HG02678 (cell line): ENCODE results near the gene GGT6.
"Not testable (repeated sequence)": the region's sequence is repeated elsewhere in the genome, so short reads cannot be mapped to it uniquely, and the experiment has no call there.

Source experiments
- ATAC-seq: cut with Tn5 transposase; IDR thresholded peaks from one replicate; pipeline ENCODE4 v1.9.1; 2021; ENCODE audit warnings: mild to moderate bottlenecking, moderate library complexity; ENCODE audit not compliant: unreplicated experiment

The GGT6 gene, protein sequence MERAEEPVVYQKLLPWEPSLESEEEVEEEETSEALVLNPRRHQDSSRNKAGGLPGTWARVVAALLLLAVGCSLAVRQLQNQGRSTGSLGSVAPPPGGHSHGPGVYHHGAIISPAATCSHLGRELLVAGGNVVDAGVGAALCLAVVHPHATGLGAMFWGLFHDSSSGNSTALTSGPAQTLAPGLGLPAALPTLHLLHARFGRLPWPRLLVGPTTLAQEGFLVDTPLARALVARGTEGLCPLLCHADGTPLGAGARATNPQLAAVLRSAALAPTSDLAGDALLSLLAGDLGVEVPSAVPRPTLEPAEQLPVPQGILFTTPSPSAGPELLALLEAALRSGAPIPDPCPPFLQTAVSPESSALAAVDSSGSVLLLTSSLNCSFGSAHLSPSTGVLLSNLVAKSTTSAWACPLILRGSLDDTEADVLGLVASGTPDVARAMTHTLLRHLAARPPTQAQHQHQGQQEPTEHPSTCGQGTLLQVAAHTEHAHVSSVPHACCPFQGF

GRCh38 chr17:4560421-4560820 lies at the start of gene GGT6:
TSS of gene GGT6 (minus strand) at chr17:4560577. CDS start at chr17:4560521, 56 bp downstream.
- no peak for ATAC-seq

DNA sequence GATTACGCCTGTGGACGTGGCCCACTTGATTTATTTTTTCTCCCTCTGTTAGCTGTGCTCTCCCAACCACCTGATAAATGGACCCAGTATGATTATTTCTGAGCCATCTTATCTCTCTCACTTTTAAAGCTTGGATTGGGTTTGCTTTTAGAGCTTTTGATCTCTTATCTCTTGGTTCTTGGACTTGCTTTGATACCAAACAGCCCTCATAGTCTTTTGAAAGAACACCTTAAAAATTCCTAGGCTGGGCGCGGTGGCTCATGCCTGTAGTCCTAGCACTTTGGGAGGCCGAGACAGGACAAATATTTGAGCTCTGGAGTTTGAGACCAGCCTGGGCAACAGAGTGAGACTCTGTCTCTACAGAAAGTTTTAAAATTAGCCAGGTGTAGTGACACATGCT lies 49.8 kb upstream of the GGT6 start:
- no peak for ATAC-seq

DNA sequence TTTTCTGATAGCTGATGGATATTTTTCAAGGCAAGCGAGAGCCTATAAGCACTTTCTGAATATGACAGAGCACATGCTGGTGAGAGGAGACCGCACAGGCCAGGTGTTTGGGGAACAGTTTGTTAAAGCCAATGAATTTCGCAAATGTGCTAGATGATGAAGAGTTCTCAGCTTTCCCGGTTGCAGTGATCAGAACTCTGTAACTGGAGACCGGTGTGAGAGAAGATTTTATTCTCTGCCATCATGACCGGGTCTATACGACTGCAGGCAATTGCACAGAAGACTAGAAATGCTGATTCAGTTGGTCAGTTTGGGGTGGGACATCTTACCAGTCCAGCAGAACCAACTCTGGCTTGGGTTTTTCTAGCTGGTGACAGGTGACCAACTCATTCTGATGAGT lies 49.4 kb upstream of the GGT6 start:
- no peak for ATAC-seq

GRCh38 chr17:4607773-4608187 lies 47.4 kb upstream of the GGT6 start:
- no peak for ATAC-seq

DNA sequence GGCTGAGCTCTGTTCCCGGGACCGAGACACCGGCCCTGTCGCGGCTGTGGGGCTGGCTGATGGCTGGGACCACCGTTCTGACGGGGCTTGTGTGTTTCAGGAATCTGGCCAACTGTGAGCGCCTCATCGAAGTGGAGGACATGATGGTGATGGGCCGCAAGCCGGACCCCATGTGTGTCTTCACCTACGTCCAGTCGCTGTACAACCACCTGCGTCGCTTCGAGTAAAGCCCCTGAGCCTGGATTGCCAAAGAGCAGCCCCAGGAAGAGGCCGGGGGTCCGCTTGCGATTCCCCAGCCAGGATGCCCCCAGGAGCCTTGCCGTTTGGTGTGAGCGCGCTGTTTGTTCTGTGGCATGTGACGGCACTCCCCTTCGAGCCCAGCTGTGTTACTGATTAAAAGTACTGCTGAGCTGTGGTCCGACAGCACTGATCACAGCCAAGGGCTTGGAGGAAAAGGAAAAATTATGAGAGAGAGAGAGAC lies 46.9 kb upstream of the GGT6 start:
- ATAC-seq, result no peak

GRCh38 chr17:4605826-4606225 lies 45.4 kb upstream of the GGT6 start:
- ATAC-seq, result no peak

DNA sequence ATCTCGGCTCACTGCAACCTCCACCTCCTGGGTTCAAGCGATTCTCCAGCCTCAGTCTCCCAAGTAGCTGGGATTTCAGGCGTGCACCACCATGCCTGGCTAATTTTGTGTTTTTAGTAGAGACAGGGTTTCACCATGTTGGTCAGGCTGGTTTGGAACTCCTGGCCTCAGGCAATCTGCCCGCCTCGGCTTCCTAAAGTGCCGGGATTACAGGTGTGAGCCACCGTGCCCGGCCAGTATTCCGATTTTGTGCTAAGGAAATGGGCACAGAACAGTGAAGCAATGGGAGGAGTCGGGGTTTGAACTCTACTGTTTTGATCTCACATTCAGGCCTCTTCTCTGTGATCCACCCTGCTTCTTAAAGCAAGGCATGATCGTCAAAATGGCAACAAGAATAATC lies 44.4 kb upstream of the GGT6 start:
- not testable (repeated sequence) for ATAC-seq

DNA sequence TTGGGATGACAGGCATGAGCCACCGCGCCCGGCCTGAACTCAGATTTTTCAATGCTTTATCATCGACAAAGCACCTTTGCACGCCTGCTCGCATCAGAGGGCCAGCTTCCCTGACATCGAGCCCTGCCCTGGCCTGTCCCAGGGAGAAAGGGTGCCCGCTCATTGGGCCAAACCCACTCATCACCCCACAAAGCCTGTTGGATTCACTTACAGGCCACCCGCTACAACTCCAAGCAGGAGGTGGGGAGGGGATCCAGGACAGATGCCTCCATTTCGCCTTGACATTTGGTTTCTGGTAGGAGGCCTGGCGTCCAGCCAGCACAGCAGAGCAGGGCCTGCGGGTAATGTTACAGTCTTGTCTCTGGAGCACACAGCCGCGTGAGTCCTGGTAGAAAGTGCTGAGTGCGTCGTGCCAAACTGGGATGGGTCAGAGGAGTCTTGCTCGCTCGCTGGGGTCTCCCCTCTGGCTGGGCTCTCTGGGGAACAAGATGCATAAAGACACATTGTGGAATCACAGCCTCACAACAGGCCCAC lies 43.8 kb upstream of the GGT6 start:
- no peak for ATAC-seq

GRCh38 chr17:4602041-4602440 lies 41.7 kb upstream of the GGT6 start:
- no peak for ATAC-seq

GRCh38 chr17:4601326-4601725 lies 40.9 kb upstream of the GGT6 start:
- no peak for ATAC-seq

DNA sequence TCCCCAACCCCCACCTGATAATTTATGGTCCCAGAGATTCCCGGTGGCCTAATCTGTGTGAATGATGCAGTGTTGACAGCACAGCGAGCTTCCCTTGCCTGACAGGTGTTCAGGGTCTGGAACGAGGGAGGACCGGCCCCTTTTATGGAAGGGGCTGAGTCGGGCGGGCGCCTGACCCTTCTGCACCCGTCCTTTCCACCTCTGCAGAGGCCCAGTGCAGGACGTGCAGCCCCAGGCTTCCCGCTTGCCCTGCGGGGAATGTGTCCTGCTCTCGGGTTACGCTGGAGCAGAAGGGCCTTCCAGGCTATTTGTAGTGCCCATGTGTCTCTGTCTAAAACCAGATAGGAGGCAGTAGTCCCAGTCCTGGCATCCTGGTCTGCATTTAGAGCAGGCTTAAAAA lies 40.2 kb upstream of the GGT6 start:
- ATAC-seq, result no peak

DNA sequence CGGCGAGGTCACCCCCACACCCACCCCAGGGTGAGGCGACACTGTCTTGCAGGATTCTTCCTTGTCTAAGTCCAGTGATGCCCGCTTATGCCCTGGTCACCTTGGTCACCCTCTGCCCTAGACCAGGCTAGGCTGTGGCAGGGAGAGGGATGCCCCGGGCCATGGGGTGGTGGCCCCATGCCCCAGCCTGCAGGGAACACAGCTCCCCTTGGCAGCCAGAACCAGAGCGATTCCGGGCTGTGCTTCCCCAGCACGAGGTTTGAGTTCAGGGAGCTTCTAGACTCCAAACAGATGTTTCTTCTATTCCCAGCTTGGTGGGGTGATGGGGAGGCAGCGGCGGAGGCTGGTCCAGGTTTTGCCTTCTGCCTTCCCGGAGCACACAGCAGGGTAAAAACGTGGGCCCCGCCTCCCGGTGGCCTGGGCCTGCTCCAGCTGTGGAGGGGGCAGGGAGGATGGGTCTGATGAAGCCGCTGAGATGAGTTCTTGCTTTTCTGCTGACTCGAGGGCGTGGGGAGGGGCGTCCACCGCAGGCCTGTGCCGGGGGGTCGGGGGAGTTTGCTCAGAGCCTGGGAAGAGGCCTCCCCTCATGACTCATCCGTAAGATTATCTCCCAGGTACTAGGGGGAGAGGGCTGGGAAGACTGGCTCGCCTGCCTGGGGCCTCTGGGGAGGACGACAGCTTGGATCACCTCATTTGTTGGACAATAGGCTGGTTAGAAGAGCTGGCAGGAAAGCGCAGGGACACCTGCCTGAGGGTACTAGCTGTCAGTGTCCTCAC lies 39.3 kb upstream of the GGT6 start:
- no peak for ATAC-seq

GRCh38 chr17:4598776-4599504 lies 38.6 kb upstream of the GGT6 start:
- ATAC-seq, result no peak

- ATAC-seq, result no peak
Observed at GRCh38 chr17:4597975-4598374, 37.6 kb upstream of the GGT6 start.

DNA sequence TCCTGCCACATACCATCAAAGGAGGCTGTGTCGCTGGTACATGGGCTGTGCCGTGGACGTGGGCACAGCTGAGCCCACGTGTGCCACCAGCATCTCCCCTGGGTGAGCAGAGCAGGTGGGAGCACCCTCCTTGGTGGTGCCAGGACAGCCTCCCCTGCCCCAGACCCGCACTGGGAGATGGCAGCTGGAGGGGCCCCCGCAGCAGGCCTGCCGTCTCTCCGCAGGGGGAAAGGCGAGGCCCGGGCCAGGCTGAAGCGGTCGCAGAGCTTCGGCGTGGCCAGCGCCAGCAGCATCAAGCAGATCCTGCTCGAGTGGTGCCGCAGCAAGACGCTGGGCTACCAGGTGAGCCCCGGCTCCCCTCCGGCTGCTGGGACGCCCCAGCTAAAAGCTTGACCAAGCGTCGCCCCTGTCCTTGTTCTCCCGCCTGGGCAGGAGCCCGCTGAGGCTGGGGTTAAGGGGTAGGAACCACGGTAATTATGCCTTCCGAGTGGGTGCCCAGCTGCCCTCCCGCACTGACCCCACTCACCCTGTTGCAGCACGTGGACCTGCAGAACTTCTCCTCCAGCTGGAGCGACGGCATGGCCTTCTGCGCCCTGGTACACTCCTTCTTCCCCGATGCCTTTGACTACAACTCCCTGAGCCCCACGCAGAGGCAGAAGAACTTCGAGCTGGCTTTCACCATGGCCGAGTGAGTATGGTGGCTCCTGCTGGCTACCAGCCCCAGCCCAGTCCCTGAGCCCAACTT lies 36.4 kb upstream of the GGT6 start:
- ATAC-seq, result no peak

- not testable (repeated sequence) for ATAC-seq
Observed at GRCh38 chr17:4595685-4596342, 35.4 kb upstream of the GGT6 start.

- ATAC-seq, result no peak
Observed at GRCh38 chr17:4594931-4595684, 34.7 kb upstream of the GGT6 start.

DNA sequence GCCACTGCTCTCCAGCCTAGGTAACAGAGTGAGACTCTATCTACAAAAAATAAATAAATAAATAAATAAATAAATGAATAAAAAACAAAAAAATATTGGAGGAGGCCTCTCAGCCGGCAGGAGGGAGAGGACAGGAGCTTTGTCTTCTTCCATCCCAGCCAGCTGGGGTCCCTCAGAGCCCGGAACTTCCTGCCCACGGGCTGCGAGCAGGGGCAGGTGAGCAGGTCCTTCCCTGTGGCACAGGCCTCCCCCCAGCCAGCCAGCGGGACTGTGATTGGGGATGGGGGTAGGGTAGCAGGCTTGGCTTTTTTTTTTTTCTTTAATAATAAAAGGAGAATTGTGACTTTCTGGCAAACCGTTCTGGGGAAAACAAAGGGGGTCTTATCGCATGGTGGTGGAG lies 34.0 kb upstream of the GGT6 start:
- ATAC-seq, result no peak

- ATAC-seq, result no peak
Observed at GRCh38 chr17:4593021-4593421, 32.6 kb upstream of the GGT6 start.
